ENCODE results near the gene GATB.

The GATB gene

DNA sequence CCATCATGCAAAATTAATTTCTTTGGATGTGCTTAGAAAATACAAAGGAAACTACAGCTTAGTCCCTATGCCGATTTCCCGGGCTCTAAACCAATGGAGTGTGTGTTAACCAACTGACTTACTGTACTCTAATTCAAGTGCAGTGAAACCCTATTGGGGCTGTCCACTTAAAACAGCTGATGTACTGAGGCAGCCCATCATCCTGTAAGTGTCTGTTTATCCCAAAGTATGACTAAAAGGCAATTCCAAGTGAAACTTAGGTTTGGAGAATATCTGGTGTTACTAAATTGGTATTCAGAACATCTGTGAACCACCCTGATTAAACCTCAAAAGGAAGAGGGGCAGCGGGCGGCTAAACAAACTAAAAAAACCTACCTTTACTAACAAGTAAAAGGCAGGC lies 79.7 kb downstream of the GATB start:
- no peaks in the 10 kb centered on the region for H3K4me1 ChIP-seq (ENCODE audit: insufficient read depth, low read length)
- no peak overlapping the region for H3K27ac ChIP-seq (ENCODE audit: low read depth, low read length)
- H3K4me3 ChIP-seq (ENCODE audit: low read depth in 1 of 2, low read length in 2 of 2) = no peak overlapping the region
- H3K27me3 ChIP-seq (ENCODE audit: control insufficient read depth in 1 of 2, insufficient read depth in 2 of 2, low read length in 2 of 2) = no peaks in the 10 kb centered on the region
- no peaks in the 10 kb centered on the region for H3K36me3 ChIP-seq (ENCODE audit: insufficient read depth, low read length)
- H3K9me3 ChIP-seq (ENCODE audit: low read length) = no peaks in the 10 kb centered on the region
- no peak overlapping the region for H3K9ac ChIP-seq (ENCODE audit: low read length)

DNA sequence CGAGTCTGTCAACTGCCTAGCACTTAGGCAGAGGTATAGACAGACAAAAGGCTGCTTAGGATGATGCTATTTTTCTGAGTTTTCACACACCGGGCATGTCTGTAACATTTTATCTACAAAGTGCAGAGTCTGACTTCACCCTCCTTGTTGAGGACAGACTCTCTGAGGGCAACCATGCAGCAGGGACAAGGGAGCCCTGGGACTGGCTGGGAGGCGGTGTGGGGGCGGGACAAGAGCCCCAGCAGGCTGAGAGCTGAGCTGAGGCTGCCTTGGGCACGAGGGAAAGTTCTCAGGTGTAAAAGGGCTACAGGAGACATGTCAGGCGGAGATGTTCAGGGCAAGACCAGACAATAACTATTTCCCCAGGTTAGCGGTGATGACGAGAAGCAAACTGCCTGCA lies 81.6 kb downstream of the GATB start:
- no peaks in the 10 kb centered on the region for H3K36me3 ChIP-seq (ENCODE audit: insufficient read depth, low read length)
- H3K27ac ChIP-seq (ENCODE audit: low read depth, low read length) = no peak overlapping the region
- no peaks in the 10 kb centered on the region for H3K4me1 ChIP-seq (ENCODE audit: insufficient read depth, low read length)
- no peak overlapping the region for H3K4me3 ChIP-seq (ENCODE audit: low read depth in 1 of 2, low read length in 2 of 2)
- H3K9ac ChIP-seq (ENCODE audit: low read length) = no peak overlapping the region
- no peaks in the 10 kb centered on the region for H3K27me3 ChIP-seq (ENCODE audit: control insufficient read depth in 1 of 2, insufficient read depth in 2 of 2, low read length in 2 of 2)
- H3K9me3 ChIP-seq (ENCODE audit: low read length) = no peaks in the 10 kb centered on the region

DNA sequence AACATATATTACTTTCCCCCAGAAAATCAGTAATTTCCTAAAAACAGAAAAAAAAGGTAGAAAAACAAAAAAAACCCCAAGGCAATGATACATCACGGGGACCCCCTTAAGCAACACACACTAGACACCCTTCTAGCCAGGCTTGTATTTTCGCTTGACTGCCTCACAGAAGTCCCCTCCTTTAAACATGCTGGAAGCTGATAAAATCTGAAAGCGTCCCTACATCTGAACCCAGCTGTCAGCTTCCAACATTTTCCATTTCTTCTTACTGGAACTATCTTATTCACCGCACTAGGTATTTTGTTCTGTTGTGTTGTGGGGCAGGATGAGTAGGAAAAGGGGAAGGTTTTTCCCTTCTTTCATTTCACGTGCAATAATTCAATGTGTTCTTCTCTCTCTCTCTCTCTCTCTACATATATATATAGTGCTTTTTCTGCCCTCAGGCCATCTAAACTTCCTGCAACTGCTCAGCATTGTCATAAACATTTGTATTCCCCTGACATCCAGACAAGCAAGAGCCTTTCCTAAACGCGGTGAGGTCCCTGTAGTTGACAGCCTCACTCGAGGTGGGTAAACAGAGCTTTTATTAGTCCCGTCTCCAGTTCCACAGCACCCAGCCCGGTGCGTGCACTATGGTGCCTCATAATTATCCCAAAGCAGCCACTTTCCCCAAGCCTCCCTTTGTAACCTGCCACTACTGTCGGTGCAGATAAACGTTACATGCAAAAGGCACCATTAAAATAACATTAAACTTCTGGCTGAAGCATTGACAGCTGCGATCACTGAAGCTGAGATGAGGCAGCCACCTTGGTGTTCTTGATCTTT lies 82.5 kb downstream of the GATB start:
- Histone ChIP-seq H3K36me3 (ENCODE audit: insufficient read depth, low read length) (no peaks in the 10 kb centered on the region), H3K27me3 (ENCODE audit: control insufficient read depth in 1 of 2, insufficient read depth in 2 of 2, low read length in 2 of 2) (no peaks in the 10 kb centered on the region), H3K9me3 (ENCODE audit: low read length) (no peaks in the 10 kb centered on the region), H3K9ac (ENCODE audit: low read length) (no peak overlapping the region), H3K27ac (ENCODE audit: low read depth, low read length) (no peak overlapping the region), H3K4me1 (ENCODE audit: insufficient read depth, low read length) (no peaks in the 10 kb centered on the region), H3K4me3 (ENCODE audit: low read depth in 1 of 2, low read length in 2 of 2) (no peak overlapping the region)

DNA sequence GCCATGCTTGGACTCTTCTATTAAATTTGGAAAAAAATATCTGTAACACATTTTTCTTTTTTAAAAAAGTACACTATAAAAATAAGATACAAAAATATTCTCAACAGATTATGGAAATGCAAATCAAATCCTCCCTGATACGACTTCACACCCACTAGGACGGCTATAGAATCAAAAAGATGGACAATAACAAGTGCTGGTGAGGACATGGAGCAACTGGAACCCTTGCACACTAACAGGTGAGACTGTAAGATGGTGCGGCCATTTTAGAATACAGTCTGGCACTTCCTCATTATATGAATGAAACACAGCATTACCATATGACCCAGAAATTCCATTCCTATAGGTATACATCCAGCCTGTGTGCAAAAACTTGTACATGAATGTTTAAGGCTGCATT lies 83.6 kb downstream of the GATB start:
- Histone ChIP-seq H3K4me3 (ENCODE audit: low read depth in 1 of 2, low read length in 2 of 2) (no peak overlapping the region), H3K9ac (ENCODE audit: low read length) (no peak overlapping the region), H3K36me3 (ENCODE audit: insufficient read depth, low read length) (no peaks in the 10 kb centered on the region), H3K27me3 (ENCODE audit: control insufficient read depth in 1 of 2, insufficient read depth in 2 of 2, low read length in 2 of 2) (no peaks in the 10 kb centered on the region), H3K9me3 (ENCODE audit: low read length) (no peaks in the 10 kb centered on the region), H3K27ac (ENCODE audit: low read depth, low read length) (no peak overlapping the region), H3K4me1 (ENCODE audit: insufficient read depth, low read length) (no peaks in the 10 kb centered on the region)

DNA sequence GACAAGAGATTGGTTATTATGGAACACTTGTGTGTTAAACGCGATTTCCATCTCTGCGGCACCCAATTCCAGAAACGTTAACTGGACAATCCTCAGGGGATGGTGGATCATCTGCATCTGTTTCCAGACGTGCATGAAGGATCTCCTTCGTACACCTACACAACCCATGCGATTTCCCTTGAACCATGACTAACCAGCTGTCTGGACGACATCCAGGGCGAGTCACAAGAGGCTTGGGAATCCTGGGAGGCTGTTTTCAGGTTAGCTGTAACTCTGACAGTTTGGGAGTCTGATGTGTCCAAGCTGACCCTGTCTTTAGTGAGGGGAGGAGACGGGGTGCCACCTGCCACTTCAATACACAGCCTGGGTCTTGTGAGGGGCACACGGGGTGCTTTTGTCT lies 84.5 kb downstream of the GATB start:
- Histone ChIP-seq H3K27ac (ENCODE audit: low read depth, low read length) (no peak overlapping the region), H3K27me3 (ENCODE audit: control insufficient read depth in 1 of 2, insufficient read depth in 2 of 2, low read length in 2 of 2) (no peaks in the 10 kb centered on the region), H3K9ac (ENCODE audit: low read length) (no peak overlapping the region), H3K36me3 (ENCODE audit: insufficient read depth, low read length) (no peaks in the 10 kb centered on the region), H3K4me1 (ENCODE audit: insufficient read depth, low read length) (no peaks in the 10 kb centered on the region), H3K4me3 (ENCODE audit: low read depth in 1 of 2, low read length in 2 of 2) (no peak overlapping the region), H3K9me3 (ENCODE audit: low read length) (no peaks in the 10 kb centered on the region)

DNA sequence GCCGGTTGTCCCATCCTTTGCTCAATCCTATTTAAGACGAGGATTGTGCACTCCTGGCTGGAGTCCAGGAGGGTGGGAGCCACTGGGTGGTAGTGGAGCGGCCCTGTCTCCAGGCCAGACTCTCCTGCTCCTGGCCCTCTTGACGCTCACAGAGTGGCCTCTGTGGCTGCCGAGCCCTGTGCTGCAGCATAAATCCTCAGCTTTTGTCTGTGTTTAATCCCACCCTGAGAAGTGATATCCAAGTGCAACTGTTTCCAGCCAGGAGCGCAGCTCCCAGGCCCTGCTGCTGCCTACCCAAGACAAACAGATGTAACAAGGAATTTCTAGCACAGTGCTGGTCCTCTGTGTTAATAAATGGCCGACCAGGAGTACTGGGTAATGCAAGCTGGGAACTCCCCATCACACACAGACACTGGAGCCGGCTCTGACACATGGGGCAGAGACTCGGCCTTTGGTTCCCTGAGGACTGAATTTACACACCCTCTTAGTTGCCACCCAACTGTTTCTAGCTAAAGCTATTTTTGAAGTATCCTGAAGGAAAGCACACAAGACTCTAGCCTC lies 85.3 kb downstream of the GATB start:
- Histone ChIP-seq H3K27me3 (ENCODE audit: control insufficient read depth in 1 of 2, insufficient read depth in 2 of 2, low read length in 2 of 2) (no peaks in the 10 kb centered on the region), H3K27ac (ENCODE audit: low read depth, low read length) (peak overlapping the region; percentile 63), H3K9ac (ENCODE audit: low read length) (no peak overlapping the region), H3K9me3 (ENCODE audit: low read length) (no peaks in the 10 kb centered on the region), H3K4me1 (ENCODE audit: insufficient read depth, low read length) (no peaks in the 10 kb centered on the region), H3K36me3 (ENCODE audit: insufficient read depth, low read length) (no peaks in the 10 kb centered on the region), H3K4me3 (ENCODE audit: low read depth in 1 of 2, low read length in 2 of 2) (peak overlapping the region in 1 of 2 donors; percentile 58)

DNA sequence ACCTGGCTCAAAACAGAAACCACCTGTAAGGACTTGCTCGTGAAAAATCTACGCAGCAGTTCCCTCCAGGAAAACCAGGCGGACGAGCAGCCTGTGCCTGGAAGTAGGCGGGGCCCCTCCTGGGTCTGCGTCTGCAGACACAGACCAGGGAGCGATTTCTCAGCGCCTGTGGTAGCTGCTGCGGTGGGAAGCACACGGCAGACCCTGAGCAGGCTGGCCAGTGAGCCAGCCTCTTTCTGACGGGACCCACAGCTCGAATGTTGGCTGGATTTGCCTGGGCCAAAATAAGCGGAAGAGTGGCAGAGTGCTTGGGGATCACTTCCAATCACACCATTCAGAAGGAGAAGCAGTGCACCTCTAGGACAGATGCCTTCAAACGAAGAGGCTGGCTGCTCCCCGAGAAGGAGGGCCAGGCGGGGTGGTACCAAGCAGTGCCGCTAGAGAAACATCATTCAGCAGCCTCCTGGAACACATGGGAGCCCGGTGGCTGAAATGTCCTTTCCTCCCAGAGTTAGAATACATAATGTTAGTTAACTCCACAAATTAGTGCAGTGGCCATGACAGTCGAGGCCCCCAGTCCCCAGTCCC lies 85.9 kb downstream of the GATB start:
- Histone ChIP-seq H3K4me3 (ENCODE audit: low read depth in 1 of 2, low read length in 2 of 2) (peak overlapping the region; percentile 38 to 58), H3K27ac (ENCODE audit: low read depth, low read length) (peak overlapping the region; percentile 68), H3K36me3 (ENCODE audit: insufficient read depth, low read length) (no peaks in the 10 kb centered on the region), H3K27me3 (ENCODE audit: control insufficient read depth in 1 of 2, insufficient read depth in 2 of 2, low read length in 2 of 2) (no peaks in the 10 kb centered on the region), H3K4me1 (ENCODE audit: insufficient read depth, low read length) (no peaks in the 10 kb centered on the region), H3K9me3 (ENCODE audit: low read length) (no peaks in the 10 kb centered on the region), H3K9ac (ENCODE audit: low read length) (peak overlapping the region; percentile 9)

DNA sequence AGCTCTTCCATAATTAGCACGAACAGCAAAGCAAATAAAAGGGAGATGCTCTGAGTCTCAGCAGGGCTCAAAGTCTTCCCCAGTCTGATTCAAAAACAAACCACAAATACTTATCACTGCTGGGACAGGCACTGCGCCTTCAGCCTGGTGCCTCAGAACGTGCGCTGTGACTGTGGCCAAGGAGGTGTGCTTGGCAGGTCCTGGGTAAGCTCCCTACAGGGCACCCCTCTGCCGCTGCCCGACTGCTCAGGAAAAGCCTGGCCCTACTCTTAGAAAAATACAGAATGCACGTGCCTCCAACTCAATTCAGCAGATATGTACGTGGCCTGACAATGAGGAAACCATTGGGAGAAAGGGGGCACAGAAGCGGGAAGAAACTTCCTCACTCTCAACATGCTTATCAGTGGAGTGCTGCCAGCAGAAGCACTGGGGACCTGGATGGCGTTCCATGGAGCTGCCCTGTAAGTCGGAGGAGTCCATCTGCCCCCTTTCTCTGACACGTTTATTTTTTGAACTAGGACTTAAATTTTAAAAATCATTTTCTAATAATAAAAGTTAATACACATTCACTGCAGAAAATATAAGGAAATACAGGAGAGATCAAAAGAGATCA lies 86.8 kb downstream of the GATB start:
- H3K36me3 ChIP-seq (ENCODE audit: insufficient read depth, low read length) = no peaks in the 10 kb centered on the region
- H3K27ac ChIP-seq (ENCODE audit: low read depth, low read length) = no peak overlapping the region
- H3K4me1 ChIP-seq (ENCODE audit: insufficient read depth, low read length) = no peaks in the 10 kb centered on the region
- H3K27me3 ChIP-seq (ENCODE audit: control insufficient read depth in 1 of 2, insufficient read depth in 2 of 2, low read length in 2 of 2) = no peaks in the 10 kb centered on the region
- no peaks in the 10 kb centered on the region for H3K9me3 ChIP-seq (ENCODE audit: low read length)
- peak overlapping the region; percentile 9 for H3K9ac ChIP-seq (ENCODE audit: low read length)
- peak overlapping the region in 1 of 2 donors; percentile 7 for H3K4me3 ChIP-seq (ENCODE audit: low read depth in 1 of 2, low read length in 2 of 2)

DNA sequence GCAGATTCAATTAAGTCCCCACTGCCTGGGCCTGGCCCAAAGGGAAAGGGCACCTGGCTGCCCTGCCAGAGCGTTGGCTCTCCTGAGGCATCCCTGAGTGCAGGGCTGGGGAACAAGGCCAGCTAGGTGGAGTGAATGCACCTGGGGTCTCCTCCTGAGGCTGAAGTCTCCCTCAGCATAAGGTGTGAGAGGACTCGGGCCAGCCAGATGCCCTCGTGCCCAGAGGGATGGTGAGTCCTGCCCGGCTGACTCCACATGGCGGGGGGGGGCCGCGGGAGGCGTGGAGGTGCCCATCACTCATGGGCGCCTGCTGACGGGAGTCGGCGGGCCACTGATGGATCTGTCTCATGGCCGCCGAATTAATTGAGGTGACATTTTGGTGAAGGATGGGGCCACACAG lies 87.8 kb downstream of the GATB start:
- no peak overlapping the region for H3K4me3 ChIP-seq (ENCODE audit: low read depth in 1 of 2, low read length in 2 of 2)
- H3K36me3 ChIP-seq (ENCODE audit: insufficient read depth, low read length) = no peaks in the 10 kb centered on the region
- no peaks in the 10 kb centered on the region for H3K9me3 ChIP-seq (ENCODE audit: low read length)
- no peaks in the 10 kb centered on the region for H3K27me3 ChIP-seq (ENCODE audit: control insufficient read depth in 1 of 2, insufficient read depth in 2 of 2, low read length in 2 of 2)
- no peak overlapping the region for H3K9ac ChIP-seq (ENCODE audit: low read length)
- H3K27ac ChIP-seq (ENCODE audit: low read depth, low read length) = no peak overlapping the region
- no peaks in the 10 kb centered on the region for H3K4me1 ChIP-seq (ENCODE audit: insufficient read depth, low read length)

DNA sequence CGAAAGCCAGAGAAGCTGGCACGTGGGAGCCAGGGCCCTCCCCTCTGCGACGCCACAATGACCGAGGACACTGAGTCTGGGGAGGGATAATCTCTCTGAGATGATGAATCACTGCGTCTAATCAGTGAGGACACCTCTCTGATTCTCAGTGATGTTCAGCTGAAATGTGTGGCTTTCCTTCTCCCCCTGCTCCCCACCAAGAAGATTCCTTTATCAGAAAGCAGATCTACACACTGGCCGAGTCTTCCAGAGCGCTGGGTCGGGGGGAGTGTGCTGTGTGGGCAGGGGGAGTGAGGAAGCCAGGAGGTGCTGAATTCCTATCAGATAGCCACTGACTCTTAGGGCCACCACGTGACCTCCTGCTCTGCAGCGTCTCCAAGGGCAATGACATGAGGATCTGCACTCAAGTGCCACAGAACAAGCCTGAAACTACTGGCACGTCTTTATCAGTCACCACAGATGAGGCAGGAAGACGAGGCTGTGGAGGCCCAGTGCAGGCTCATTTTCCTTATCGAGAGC lies 89.2 kb downstream of the GATB start:
- H3K9me3 ChIP-seq (ENCODE audit: low read length) = no peaks in the 10 kb centered on the region
- no peaks in the 10 kb centered on the region for H3K27me3 ChIP-seq (ENCODE audit: control insufficient read depth in 1 of 2, insufficient read depth in 2 of 2, low read length in 2 of 2)
- H3K36me3 ChIP-seq (ENCODE audit: insufficient read depth, low read length) = no peaks in the 10 kb centered on the region
- no peaks in the 10 kb centered on the region for H3K4me1 ChIP-seq (ENCODE audit: insufficient read depth, low read length)
- no peak overlapping the region for H3K27ac ChIP-seq (ENCODE audit: low read depth, low read length)
- H3K9ac ChIP-seq (ENCODE audit: low read length) = no peak overlapping the region
- no peak overlapping the region for H3K4me3 ChIP-seq (ENCODE audit: low read depth in 1 of 2, low read length in 2 of 2)

DNA sequence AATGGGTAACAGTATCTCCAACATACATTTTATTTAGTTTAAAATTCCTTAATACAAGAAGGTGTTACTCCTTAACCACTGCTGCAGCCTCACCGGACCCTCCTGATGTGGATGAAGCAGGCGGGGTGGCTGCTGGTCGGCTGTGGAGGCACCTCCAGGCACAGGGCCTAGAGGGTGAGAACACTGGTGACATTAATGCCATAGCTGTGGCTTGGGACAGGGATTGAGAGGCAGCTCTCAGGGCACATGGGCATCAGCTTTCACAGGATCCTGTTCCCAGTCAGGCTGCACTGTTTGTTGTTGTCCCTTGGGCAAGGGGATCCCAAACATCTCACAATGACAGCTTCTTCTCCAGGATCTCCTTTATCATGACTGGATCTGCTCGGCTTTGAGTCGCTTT lies 90.0 kb downstream of the GATB start:
- Histone ChIP-seq H3K4me1 (ENCODE audit: insufficient read depth, low read length) (no peaks in the 10 kb centered on the region), H3K9ac (ENCODE audit: low read length) (no peak overlapping the region), H3K9me3 (ENCODE audit: low read length) (no peaks in the 10 kb centered on the region), H3K27me3 (ENCODE audit: control insufficient read depth in 1 of 2, insufficient read depth in 2 of 2, low read length in 2 of 2) (no peaks in the 10 kb centered on the region), H3K27ac (ENCODE audit: low read depth, low read length) (no peak overlapping the region), H3K36me3 (ENCODE audit: insufficient read depth, low read length) (no peaks in the 10 kb centered on the region), H3K4me3 (ENCODE audit: low read depth in 1 of 2, low read length in 2 of 2) (no peak overlapping the region)
